GM12891 (cell line): ENCODE results near the gene FAM156B. TPM values are rescaled to one million over a fixed set of nuclear protein-coding genes. Genes with fewer than 3 reads are reported as not detected.
"Not testable (repeated sequence)": the region's sequence is repeated elsewhere in the genome, so short reads cannot be mapped to it uniquely, and the experiment has no call there.

Experiments used
- DNase-seq: peaks from one replicate; pipeline ENCODE4 v3.0.0; 2011; ENCODE audit warnings: low spot score; ENCODE audit not compliant: insufficient read length
- FAIRE-seq: peaks from 2 replicates; lab custom pipeline; 2011; peaks lifted over from hg19 to GRCh38; lab: Jason Lieb, UNC
- PAX5 ChIP-seq: IDR thresholded peaks from 2 replicates; pipeline ENCODE4 v1.6.1; 2011; ENCODE audit warnings: low read length, moderate library complexity, mild to moderate bottlenecking; ENCODE audit not compliant: insufficient read depth, severe bottlenecking
- POLR2A ChIP-seq: IDR thresholded peaks from 2 replicates; pipeline ENCODE4 v1.6.1; 2011; ENCODE audit warnings: low read depth, low read length, control low read depth
- POLR2AphosphoS5 ChIP-seq: IDR thresholded peaks from 2 replicates; pipeline ENCODE4 v1.6.1; 2011; ENCODE audit warnings: low read depth, low read length, control low read depth
- POU2F2 ChIP-seq: IDR thresholded peaks from 2 replicates; pipeline ENCODE4 v1.6.1; 2011; ENCODE audit warnings: low read depth, mild to moderate bottlenecking, control low read depth, low read length, moderate library complexity
- SPI1 ChIP-seq: IDR thresholded peaks from 2 replicates; pipeline ENCODE4 v1.6.1; 2011; ENCODE audit warnings: low read depth, low read length, control low read depth
- TAF1 ChIP-seq: IDR thresholded peaks from 2 replicates; pipeline ENCODE4 v1.6.1; 2011; ENCODE audit warnings: low read depth, low read length, control low read depth
- polyA plus RNA-seq: library from polyadenylated mRNA; unstranded; fragments of >200 nt; gene quantifications from one replicate; pipeline ENCODE4 v1.2.1, GENCODE V29; 2012; ENCODE audit warnings: low read depth, missing spikeins, inconsistent platforms; ENCODE audit not compliant: missing spikeins

The FAM156B gene
- polyA plus RNA-seq: 14.4 TPM

GRCh38 chrX:52896855-52897709, at the start of gene FAM156B:
Gene FAM156B (plus strand): TSS chrX:52897330. CDS start chrX:52907226, 9,896 bp downstream.
- DNase-seq: not testable (repeated sequence)
- peak; percentile 99 for FAIRE-seq

- TF ChIP-seq POU2F2: no peak
- TF ChIP-seq SPI1: no peak
- peak; percentile 57 for FAIRE-seq
- DNase-seq: no peak
These were observed 44.8 kb upstream of the FAM156B start for GRCh38 chrX:52852110-52852860.

- DNase-seq, FAIRE-seq: not testable (repeated sequence)
These were observed 40.1 kb upstream of the FAM156B start for GRCh38 chrX:52856991-52857525.

GRCh38 chrX:52865343-52865998, 31.7 kb upstream of the FAM156B start:
- TF ChIP-seq POLR2AphosphoS5 (no peak), POLR2A (no peak), SPI1 (no peak), POU2F2 (no peak), PAX5 (no peak), TAF1 (no peak)
- DNase-seq (no peak), FAIRE-seq (no peak)

GRCh38 chrX:52867610-52868348, 29.4 kb upstream of the FAM156B start, which contains the start of gene XAGE3:
Gene XAGE3 (minus strand): TSS chrX:52868083. CDS start chrX:52867133, 950 bp downstream.
- DNase-seq (no peak), FAIRE-seq (no peak)
- no peak for TF ChIP-seq SPI1
- no peak for TF ChIP-seq POLR2A
- TF ChIP-seq PAX5: no peak
- no peak for TF ChIP-seq POU2F2
- TF ChIP-seq POLR2AphosphoS5: no peak
- TF ChIP-seq TAF1: no peak

GRCh38 chrX:52870046-52870445, 27.1 kb upstream of the FAM156B start:
- DNase-seq (no peak), FAIRE-seq (no peak)
- no peak for TF ChIP-seq TAF1

- not testable (repeated sequence) for DNase-seq, FAIRE-seq
These were observed 23.3 kb upstream of the FAM156B start for GRCh38 chrX:52873825-52874224.

- FAIRE-seq: no peak
These were observed 22.5 kb upstream of the FAM156B start for GRCh38 chrX:52874661-52875060.

GRCh38 chrX:52875436-52875835, 21.7 kb upstream of the FAM156B start:
- not testable (repeated sequence) for FAIRE-seq, DNase-seq

More at GRCh38 chrX:52874661-52875060, 22.5 kb upstream of the FAM156B start:
- no peak for DNase-seq
- no peak for TF ChIP-seq POU2F2
- no peak for TF ChIP-seq POLR2AphosphoS5
- no peak for TF ChIP-seq TAF1
- TF ChIP-seq PAX5: no peak
- TF ChIP-seq POLR2A: no peak
- no peak for TF ChIP-seq SPI1

GRCh38 chrX:52876386-52876785, 20.7 kb upstream of the FAM156B start:
- DNase-seq, FAIRE-seq: not testable (repeated sequence)

GRCh38 chrX:52887459-52887858, 9.7 kb upstream of the FAM156B start:
- not testable (repeated sequence) for FAIRE-seq, DNase-seq

GRCh38 chrX:52888090-52888489, 9.0 kb upstream of the FAM156B start:
- not testable (repeated sequence) for FAIRE-seq, DNase-seq

- FAIRE-seq: peak; percentile 71
- not testable (repeated sequence) for DNase-seq
These were observed 692 bp upstream of the FAM156B start for GRCh38 chrX:52896438-52896837.

- DNase-seq: not testable (repeated sequence)
These were observed 8.4 kb downstream of the FAM156B start for GRCh38 chrX:52905531-52905930.

GRCh38 chrX:52906072-52906471, 8.9 kb downstream of the FAM156B start:
- peak; percentile 23 for FAIRE-seq
- not testable (repeated sequence) for DNase-seq

More at GRCh38 chrX:52905531-52905930, 8.4 kb downstream of the FAM156B start:
- FAIRE-seq: not testable (repeated sequence)

- not testable (repeated sequence) for DNase-seq, FAIRE-seq
These were observed 10.0 kb downstream of the FAM156B start for GRCh38 chrX:52907137-52907536.
